ENCODE measurements around the gene CTR9. TPM values are rescaled to one million over a fixed set of nuclear protein-coding genes. Genes with fewer than 3 reads are reported as not detected.
A peak's percentile ranks its signal among the peaks of the same experiment; 100 is the strongest.

The CTR9 gene
- total and polyA plus RNA-seq, 9 of the 15 experiments (the other 6 are each of a cell fraction or from before 2014, with no cell fraction given): 25.4 to 79.3 (median 47.3) TPM

DNA sequence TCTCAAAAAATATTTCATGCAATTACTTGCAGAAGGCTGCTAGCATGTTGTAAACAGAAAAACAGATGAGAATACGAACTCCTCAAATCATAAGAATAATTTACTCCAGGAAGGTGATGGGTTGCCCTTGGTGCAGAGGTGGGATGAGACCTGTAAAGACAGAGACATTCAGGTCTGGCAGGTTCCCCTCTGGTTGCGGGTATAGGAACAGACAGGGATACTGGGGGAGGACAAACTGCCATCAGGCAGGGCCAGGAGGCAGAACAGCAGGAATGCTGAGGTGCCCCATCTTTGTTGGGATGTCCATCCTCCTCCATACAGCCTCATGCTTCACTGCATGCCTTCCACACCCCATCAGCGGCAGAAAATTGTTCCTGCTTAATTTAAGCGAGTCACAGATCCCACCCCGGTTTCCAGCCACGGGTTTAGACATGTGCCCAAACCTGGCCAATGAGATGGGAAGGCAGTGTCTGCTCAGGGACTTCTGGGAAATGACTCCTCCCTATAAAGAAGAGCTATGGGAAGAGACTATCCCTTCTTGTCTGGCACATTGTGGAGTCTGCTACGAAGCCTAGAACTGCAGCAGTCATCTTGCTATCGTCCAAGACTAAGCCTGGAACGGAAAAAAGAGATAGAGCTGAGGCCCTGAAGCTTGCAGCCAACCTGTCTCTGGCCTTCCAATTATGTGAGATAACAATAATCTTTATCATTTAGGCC lies 34.3 kb upstream of the CTR9 start:
- ChIA-PET POLR2A (interaction anchor here (0.6 to 1.7 kb wide), 2 partner anchors 15 to 24 kb away, joined by 4 to 6 read pairs; no protein-coding TSS in a partner anchor), CTCF (ENCODE audit: low intra/inter-chr PET ratio) (no interaction called here)
- Histone ChIP-seq H3K36me3 (ENCODE audit: control insufficient read depth, insufficient read depth, low read length) (no peaks in the 10 kb centered on the region), H3K27me3 (ENCODE audit: control insufficient read depth in 2 of 2, insufficient read depth in 2 of 2, low read length in 2 of 2) (no peaks in the 10 kb centered on the region), H4K20me1 (replicated peaks; ENCODE audit: control insufficient read depth, insufficient read depth, low read length) (no peaks in the 10 kb centered on the region), H3K27ac (ENCODE audit: extremely low read depth, low read depth, low read length) (peak overlapping the region; percentile 8; the same call in 1 of the 3 replicates), H3K9me3 (replicated peaks; ENCODE audit: control insufficient read depth, insufficient read depth, low read depth, low read length) (no peaks in the 10 kb centered on the region), H3K4me1 (replicated peaks in 1 of 2; ENCODE audit: control insufficient read depth in 2 of 2, insufficient read depth in 2 of 2, low read length in 2 of 2) (peaks cover 14 to 33% of the 10 kb centered on the region in 2 experiments), H3K4me3 (no peak overlapping the region), H3K9ac (ENCODE audit: insufficient read depth in 1 of 2, low read depth in 2 of 2, low read length in 2 of 2) (peak overlapping the region; percentile 14 to 76; a peak in 1 of 4 replicates), H3K9me1 (ENCODE audit: control insufficient read depth, insufficient read depth, low read length) (no peaks in the 10 kb centered on the region), H3K4me2 (ENCODE audit: insufficient read depth, low read length) (peak overlapping the region; percentile 75), H2AFZ (ENCODE audit: low read depth, low read length) (peak overlapping the region; percentile 79), H3K79me2 (ENCODE audit: control insufficient read depth, insufficient read depth, low read length) (no peaks in the 10 kb centered on the region)
- in situ Hi-C loops (cut with MboI): no loop called here
- 8% methylated on average over 9 of the region's 9 CpGs for WGBS (ENCODE audit: insufficient coverage, low coverage, missing lambda C conversion rate)
- intact Hi-C loops (cut with micrococcal nuclease): no loop called here
- ATAC-seq (peak; percentile 66), DNase-seq (ENCODE audit: extremely low read depth in 1 of 4, low spot score in 3 of 4) (peak; percentile 56 to 61 (median 59)), FAIRE-seq (no peak)
- BruUV-seq (replicated peaks): no TSS peak
- TF ChIP-seq, protein P1, sequence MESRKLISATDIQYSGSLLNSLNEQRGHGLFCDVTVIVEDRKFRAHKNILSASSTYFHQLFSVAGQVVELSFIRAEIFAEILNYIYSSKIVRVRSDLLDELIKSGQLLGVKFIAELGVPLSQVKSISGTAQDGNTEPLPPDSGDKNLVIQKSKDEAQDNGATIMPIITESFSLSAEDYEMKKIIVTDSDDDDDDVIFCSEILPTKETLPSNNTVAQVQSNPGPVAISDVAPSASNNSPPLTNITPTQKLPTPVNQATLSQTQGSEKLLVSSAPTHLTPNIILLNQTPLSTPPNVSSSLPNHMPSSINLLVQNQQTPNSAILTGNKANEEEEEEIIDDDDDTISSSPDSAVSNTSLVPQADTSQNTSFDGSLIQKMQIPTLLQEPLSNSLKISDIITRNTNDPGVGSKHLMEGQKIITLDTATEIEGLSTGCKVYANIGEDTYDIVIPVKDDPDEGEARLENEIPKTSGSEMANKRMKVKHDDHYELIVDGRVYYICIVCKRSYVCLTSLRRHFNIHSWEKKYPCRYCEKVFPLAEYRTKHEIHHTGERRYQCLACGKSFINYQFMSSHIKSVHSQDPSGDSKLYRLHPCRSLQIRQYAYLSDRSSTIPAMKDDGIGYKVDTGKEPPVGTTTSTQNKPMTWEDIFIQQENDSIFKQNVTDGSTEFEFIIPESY (CRISPR knock-in tag; IDR thresholded peaks at IDR 0.05): peak; percentile 89
- TF ChIP-seq ZNF584 (CRISPR knock-in tag; IDR thresholded peaks at IDR 0.05; ENCODE audit: low read depth) (peak; percentile 71), FIP1L1 (IDR thresholded peaks at IDR 0.05; ENCODE audit: low read depth, low read length, poor library complexity, severe bottlenecking) (no peak), ZNF592 (IDR thresholded peaks at IDR 0.05) (peak; percentile 57; the same call in 1 of the 2 replicates)
- TF ChIP-seq, protein P2, sequence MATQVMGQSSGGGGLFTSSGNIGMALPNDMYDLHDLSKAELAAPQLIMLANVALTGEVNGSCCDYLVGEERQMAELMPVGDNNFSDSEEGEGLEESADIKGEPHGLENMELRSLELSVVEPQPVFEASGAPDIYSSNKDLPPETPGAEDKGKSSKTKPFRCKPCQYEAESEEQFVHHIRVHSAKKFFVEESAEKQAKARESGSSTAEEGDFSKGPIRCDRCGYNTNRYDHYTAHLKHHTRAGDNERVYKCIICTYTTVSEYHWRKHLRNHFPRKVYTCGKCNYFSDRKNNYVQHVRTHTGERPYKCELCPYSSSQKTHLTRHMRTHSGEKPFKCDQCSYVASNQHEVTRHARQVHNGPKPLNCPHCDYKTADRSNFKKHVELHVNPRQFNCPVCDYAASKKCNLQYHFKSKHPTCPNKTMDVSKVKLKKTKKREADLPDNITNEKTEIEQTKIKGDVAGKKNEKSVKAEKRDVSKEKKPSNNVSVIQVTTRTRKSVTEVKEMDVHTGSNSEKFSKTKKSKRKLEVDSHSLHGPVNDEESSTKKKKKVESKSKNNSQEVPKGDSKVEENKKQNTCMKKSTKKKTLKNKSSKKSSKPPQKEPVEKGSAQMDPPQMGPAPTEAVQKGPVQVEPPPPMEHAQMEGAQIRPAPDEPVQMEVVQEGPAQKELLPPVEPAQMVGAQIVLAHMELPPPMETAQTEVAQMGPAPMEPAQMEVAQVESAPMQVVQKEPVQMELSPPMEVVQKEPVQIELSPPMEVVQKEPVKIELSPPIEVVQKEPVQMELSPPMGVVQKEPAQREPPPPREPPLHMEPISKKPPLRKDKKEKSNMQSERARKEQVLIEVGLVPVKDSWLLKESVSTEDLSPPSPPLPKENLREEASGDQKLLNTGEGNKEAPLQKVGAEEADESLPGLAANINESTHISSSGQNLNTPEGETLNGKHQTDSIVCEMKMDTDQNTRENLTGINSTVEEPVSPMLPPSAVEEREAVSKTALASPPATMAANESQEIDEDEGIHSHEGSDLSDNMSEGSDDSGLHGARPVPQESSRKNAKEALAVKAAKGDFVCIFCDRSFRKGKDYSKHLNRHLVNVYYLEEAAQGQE (IDR thresholded peaks at IDR 0.05; ENCODE audit: borderline replicate concordance): 0 out of 2 replicates have a peak, but pooled peaks have one; percentile 10
- TF ChIP-seq, protein P2 (CRISPR knock-in tag; IDR thresholded peaks at IDR 0.05; ENCODE audit: low read depth): no peak
